ENCODE data around the gene SLC9C1. TPM values are rescaled to one million over a fixed set of nuclear protein-coding genes. Genes with fewer than 3 reads are reported as not detected.
A peak's percentile ranks its signal among the peaks of the same experiment; 100 is the strongest.

The SLC9C1 gene
- total and polyA plus RNA-seq, 9 of the 15 experiments (the other 6 are each of a cell fraction or from before 2014, with no cell fraction given): not detected

GRCh38 chr3:112128843-112129727 is 164.9 kb downstream of the SLC9C1 start:
- Histone ChIP-seq H3K4me2 (ENCODE audit: insufficient read depth, low read length) (no peak overlapping the region), H3K4me3 (no peak overlapping the region), H3K27ac (ENCODE audit: extremely low read depth, low read depth, low read length) (no peak overlapping the region), H3K36me3 (ENCODE audit: control insufficient read depth, insufficient read depth, low read length) (no peaks in the 10 kb centered on the region), H3K9me1 (ENCODE audit: control insufficient read depth, insufficient read depth, low read length) (no peaks in the 10 kb centered on the region), H3K27me3 (ENCODE audit: control insufficient read depth in 2 of 2, insufficient read depth in 2 of 2, low read length in 2 of 2) (no peaks in the 10 kb centered on the region), H3K4me1 (replicated peaks in 1 of 2; ENCODE audit: control insufficient read depth in 2 of 2, insufficient read depth in 2 of 2, low read length in 2 of 2) (no peaks in the 10 kb centered on the region), H2AFZ (ENCODE audit: low read depth, low read length) (no peak overlapping the region), H4K20me1 (replicated peaks; ENCODE audit: control insufficient read depth, insufficient read depth, low read length) (no peaks in the 10 kb centered on the region), H3K9me3 (replicated peaks; ENCODE audit: control insufficient read depth, insufficient read depth, low read depth, low read length) (no peaks in the 10 kb centered on the region), H3K9ac (ENCODE audit: insufficient read depth in 1 of 2, low read depth in 2 of 2, low read length in 2 of 2) (no peak overlapping the region), H3K79me2 (ENCODE audit: control insufficient read depth, insufficient read depth, low read length) (no peaks in the 10 kb centered on the region)
- DNase-seq (ENCODE audit: extremely low read depth in 1 of 4, low spot score in 3 of 4) (no peak), FAIRE-seq (no peak), ATAC-seq (no peak)
- in situ Hi-C loops (cut with MboI): no loop called here
- intact Hi-C loops (cut with micrococcal nuclease): no loop called here
- CTCF ChIA-PET (ENCODE audit: low intra/inter-chr PET ratio): no interaction called here
- no TSS peak for BruUV-seq (replicated peaks)
- 4% methylated on average over 6 of the region's 7 CpGs for WGBS (ENCODE audit: insufficient coverage, low coverage, missing lambda C conversion rate)
- POLR2A ChIA-PET: no interaction called here
- TF ChIP-seq HMG20B (CRISPR knock-in tag; IDR thresholded peaks at IDR 0.05) (no peak), BDP1 (IDR thresholded peaks at IDR 0.05; ENCODE audit: insufficient read depth, insufficient read length) (no peak), KLF13 (tag; IDR thresholded peaks at IDR 0.05; ENCODE audit: borderline replicate concordance, low read depth) (no peak), MYNN (IDR thresholded peaks at IDR 0.05) (no peak), MYNN (CRISPR knock-in tag; IDR thresholded peaks at IDR 0.05) (no peak), NCOA6 (IDR thresholded peaks at IDR 0.05) (no peak), FOXJ2 (tag; IDR thresholded peaks at IDR 0.05) (peak; percentile 75), GABPA (tag; conservative IDR thresholded peaks at IDR 0.05; ENCODE audit: low read depth) (no peak), CBX3 (IDR thresholded peaks at IDR 0.05; ENCODE audit: borderline replicate concordance in 1 of 2, low read length in 2 of 2) (no peak), ZFP30 (CRISPR knock-in tag; IDR thresholded peaks at IDR 0.05; ENCODE audit: borderline replicate concordance) (no peak), HNRNPLL (IDR thresholded peaks at IDR 0.05; ENCODE audit: low read depth, low read length, poor library complexity, severe bottlenecking) (peak; percentile 74), ZNF79 (CRISPR knock-in tag; IDR thresholded peaks at IDR 0.05; ENCODE audit: low read depth) (no peak), NFRKB (IDR thresholded peaks at IDR 0.05; ENCODE audit: low read depth) (no peak), ZNF224 (CRISPR knock-in tag; IDR thresholded peaks at IDR 0.05) (no peak), MIER1 (IDR thresholded peaks at IDR 0.05; ENCODE audit: low read depth) (no peak), BRF1 (IDR thresholded peaks at IDR 0.05; ENCODE audit: borderline replicate concordance, extremely low read depth, insufficient read length) (no peak)
- TF ChIP-seq, protein P1, sequence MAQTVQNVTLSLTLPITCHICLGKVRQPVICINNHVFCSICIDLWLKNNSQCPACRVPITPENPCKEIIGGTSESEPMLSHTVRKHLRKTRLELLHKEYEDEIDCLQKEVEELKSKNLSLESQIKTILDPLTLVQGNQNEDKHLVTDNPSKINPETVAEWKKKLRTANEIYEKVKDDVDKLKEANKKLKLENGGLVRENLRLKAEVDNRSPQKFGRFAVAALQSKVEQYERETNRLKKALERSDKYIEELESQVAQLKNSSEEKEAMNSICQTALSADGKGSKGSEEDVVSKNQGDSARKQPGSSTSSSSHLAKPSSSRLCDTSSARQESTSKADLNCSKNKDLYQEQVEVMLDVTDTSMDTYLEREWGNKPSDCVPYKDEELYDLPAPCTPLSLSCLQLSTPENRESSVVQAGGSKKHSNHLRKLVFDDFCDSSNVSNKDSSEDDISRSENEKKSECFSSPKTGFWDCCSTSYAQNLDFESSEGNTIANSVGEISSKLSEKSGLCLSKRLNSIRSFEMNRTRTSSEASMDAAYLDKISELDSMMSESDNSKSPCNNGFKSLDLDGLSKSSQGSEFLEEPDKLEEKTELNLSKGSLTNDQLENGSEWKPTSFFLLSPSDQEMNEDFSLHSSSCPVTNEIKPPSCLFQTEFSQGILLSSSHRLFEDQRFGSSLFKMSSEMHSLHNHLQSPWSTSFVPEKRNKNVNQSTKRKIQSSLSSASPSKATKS (CRISPR knock-in tag; IDR thresholded peaks at IDR 0.05): no peak
- TF ChIP-seq, protein P2, sequence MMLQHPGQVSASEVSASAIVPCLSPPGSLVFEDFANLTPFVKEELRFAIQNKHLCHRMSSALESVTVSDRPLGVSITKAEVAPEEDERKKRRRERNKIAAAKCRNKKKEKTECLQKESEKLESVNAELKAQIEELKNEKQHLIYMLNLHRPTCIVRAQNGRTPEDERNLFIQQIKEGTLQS (IDR thresholded peaks at IDR 0.05): no peak
- TF ChIP-seq, protein P2 (CRISPR knock-in tag; conservative IDR thresholded peaks at IDR 0.05): no peak
